DMS79 (cell line): ENCODE data around the gene TFIP11.

Experiments used
- DNase-seq: peaks from one replicate; lab custom pipeline; 2025; lab: John Stamatoyannopoulos, UW

TFIP11 gene

DNA sequence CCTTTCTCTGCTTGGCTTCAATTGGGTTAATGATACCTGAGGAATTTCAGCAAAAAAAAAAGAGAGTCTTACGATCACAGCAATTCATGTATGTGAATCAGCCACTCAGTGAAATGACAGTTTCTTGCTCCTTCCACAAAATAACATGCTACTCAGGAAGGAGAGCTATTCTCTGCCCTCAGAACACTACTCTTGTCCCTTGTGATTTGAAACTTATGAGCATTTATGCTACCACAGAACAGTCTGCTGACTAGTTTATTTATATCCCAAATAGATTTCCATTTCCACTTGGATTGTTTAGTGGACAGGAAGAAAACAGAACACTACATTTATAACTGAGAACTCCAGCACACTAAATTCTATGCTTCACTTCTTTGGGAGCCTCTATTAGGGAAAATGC is 8.5 kb downstream of the TFIP11 start:
- DNase-seq, result no peak

DNA sequence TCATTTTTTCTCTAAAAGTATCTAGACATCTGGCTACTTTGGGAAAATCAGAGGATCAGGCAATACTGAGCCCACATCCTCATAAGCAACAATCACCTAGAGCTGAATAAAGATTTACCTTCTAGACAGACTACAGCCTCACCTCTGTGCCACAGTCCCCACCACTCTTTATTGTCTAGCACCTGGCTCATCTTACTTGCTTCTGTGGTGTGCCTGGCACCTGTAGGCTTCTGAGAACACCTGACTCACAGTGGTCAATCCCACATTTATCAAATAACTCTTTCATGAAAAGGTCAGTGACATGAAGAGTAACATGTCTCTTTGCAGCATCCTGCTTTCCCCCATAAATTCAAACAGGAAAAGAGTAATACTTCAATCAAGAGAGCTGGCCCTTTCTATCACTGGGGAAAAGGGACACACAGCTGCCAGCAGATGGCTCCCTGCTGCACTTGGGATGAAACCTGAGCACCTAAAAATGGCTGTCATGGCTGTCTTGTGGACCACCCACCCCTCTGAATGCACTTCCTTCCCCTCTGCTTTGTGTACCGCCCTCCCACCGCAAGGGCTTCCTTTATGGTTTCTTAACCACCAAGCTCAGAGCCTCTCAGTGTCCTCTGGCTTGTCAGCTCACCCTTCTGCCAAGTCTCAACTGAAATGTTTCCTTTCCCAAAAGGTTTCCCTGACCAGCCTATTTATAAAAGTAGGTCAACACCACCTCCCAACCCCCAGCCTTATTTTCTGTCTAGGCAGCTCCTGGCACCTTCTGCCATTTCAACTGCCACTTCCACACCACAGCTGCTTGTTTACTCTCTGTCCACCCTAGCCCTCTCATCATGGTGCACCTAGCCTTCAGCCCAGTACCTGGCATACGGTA is 9.3 kb downstream of the TFIP11 start:
- DNase-seq, result no peak

DNA sequence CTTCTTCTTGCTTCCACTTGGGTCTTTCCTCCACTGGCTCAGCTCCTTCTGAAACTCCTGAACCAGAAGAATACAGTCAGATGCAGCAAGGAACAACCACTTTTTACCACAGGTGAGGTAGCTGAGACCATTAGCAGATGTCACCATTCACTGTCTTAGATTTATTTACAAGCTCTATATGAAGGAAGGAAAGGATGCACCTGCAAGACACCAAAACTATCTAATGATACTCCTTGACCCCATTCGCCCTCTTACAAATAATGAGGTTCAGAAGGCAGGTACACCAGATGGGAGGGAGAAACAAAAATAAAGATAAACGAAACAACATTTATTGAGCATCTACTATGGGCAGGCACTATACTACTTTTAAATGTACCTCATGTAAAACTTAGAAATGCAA is 10.3 kb downstream of the TFIP11 start:
- no peak for DNase-seq

DNA sequence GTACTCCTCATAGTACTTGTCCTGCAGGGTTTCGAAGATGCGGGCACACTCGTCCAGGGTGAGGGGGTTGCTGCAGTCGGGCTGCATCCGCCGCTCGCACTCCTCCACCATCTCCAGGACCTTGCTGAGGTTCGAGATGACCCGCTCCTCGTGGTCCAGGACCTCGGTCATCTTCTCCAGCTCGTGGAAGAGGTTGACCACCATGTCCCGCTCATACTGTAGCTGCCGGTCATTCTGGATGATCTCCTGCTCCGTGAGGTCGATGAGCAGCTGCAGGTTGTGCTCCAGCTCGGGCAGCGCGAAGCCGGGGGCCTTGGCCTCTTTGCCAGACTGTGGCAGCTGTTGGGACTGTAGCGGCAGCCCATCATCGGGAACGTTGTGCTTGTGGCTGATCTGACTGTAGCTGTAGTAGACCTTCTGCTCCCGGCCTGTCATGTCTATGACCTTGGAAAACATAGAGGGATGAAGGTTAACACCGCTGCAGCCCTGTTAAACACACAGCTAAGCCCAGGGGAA is 13.0 kb downstream of the TFIP11 start:
- no peak for DNase-seq

DNA sequence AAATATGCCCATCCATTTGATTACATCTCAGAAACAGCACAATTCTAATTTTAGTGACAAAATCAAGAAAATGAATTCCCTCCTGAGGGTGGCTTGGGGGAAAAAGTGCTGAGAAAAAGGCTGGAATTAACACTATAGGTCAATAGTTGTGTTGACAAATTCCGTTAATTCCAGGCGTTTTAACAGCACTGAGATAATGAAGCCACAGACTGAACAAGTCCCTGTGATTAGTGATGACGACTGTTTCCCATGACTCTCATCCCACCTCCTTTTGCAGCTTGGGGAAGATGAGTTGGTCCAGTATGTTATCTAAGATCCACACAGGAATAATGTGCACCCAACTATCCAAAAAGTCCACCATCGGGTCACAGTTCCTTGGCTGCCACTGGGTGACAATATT is 15.8 kb downstream of the TFIP11 start:
- DNase-seq, result no peak

DNA sequence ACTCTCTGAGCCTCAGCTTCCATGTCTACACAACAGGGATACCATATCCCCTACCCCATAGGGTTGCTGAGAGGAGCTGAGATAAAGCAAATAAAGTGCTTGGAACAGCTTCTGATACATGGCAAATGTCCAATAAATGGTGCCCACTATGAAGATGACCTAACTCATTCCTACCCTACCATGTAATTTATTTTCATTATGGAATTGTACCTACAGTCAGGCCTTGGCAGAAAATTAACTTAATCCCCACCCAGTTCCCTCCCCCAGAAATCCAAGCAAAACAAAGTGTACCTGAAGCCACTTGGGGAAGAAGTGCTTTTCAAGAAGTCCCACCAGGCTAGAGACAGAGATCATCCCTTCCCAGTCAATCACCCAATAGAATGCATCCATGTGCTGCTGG is 17.8 kb downstream of the TFIP11 start:
- peak; percentile 57 for DNase-seq

DNA sequence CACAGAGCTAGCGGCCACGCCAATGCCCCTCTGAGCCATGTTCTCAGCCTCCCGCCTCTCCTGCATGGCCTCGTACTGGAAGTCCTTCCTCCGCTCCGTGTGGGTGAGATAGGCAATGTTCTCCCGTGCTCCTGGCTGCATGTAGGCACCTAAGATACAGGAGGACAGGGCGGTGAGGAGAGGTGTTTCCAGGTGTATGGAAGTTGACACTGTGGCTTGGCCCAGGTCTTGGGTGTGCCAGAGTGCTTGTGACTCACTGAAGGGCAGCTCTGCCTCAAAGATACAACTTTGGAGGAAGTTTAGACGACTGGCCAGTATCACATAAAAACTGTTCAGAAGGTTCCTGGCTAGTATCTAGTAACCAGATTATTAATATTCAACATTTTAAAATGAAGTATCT is 20.1 kb downstream of the TFIP11 start:
- DNase-seq, result no peak

DNA sequence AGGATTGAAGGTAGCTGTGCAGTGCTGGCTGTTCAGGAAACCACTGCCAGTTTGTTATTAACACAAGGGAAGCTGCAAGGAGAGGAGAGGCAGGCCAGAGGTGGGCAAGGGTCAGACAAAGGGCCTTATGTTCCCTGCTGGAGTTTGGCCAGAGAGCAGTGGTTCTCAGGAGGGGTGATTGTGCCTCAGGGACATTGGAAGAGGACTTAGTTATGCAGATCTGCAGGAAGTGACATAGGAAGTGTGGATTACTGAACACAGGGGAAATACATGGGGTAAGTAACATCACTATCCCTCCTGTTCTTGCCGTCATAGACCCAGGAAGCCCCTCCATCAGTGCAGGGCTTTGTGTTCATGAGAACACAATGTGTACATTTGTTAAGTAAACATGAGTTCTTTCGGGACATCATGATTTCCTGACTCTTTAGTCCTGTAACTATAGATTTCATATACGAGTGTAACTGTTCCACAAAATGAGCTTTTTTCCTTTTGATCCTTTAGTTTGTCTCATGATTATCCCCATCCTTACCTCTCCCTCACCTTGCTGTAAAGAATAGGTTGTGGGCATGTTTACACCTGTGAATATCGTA is 22.7 kb downstream of the TFIP11 start:
- no peak for DNase-seq

DNA sequence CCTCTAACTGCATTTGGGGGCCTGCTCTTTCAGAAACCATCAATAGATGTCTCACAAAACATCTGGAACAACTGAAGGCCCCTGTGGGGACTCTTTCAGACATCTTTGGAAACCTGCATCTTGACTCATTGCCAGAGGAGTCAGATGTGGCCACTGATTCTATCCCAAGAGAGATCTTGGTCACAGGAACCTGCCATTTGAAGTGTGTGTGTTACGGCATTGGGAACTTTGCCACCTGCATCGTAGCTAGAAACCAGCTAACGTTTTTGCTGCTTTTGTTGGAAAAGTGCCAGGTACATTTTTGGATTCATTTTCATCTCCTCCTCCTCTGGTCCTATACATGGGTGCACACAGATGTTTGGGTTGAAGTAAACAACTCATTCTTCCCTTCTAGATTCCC is 24.3 kb downstream of the TFIP11 start:
- peak; percentile 79 for DNase-seq

DNA sequence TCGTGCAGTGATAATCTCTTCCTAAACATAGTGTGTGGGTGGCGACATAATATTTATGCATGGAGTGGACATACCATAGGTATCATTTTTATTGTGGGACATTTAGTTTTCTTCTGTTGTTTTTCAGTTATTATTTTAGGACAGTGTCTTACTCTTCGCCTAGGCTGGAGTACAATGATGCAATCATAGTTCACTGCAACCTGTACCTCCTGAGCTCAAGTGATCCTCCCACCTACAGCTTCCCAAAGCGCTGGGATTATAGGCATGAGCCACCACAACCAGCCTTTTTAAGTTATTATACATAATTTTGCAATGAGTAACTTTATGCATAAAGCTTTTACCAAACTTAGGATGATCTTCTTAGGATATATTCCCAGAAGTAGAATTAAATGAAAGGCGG is 25.9 kb downstream of the TFIP11 start:
- DNase-seq, result no peak

DNA sequence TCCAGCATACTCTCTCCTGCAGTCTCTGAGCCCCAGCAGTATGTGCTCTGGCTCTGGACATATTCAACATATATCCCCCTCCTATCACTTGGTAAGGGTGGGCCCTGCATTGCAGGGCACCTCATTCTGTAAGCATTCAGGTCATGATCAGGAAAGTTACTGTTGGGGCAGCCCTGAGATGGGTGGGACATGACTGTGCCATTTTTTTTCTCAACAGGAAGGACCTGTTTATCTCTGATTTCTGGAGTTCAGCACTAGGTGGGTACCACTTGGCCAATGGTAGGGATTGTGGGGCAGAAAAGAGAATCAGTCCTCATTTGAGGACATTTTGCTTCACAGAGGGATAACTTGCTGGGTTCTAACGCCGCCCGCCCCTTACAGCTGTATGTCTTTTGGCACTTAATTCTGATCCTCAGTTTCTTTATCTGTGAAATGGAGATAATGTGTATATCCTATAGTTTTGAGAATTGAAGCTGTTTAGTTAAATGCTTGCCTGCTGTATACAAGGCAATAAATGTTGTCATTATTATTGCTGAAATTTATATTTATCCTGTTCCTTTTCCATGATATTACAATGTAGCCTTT is 26.4 kb downstream of the TFIP11 start:
- DNase-seq, result no peak

DNA sequence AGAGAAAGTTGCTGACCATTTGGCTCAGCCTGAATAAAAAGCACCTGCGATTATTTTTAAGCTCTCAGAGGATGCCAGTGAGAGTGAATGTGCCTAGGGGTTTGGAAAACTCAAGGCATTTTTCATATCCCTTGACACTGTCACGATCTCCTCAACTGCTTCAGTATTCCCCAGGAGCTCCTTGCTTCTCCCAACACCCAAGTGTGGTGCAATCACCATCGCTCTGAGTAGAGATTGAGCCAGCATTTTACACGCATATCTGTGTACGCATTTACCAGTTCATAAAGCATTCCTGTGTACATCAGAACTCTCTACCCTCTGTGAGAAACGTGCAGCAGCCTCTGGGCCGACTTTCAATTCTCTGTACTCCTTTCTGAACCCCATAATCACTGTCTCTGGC is 27.3 kb downstream of the TFIP11 start:
- no peak for DNase-seq

DNA sequence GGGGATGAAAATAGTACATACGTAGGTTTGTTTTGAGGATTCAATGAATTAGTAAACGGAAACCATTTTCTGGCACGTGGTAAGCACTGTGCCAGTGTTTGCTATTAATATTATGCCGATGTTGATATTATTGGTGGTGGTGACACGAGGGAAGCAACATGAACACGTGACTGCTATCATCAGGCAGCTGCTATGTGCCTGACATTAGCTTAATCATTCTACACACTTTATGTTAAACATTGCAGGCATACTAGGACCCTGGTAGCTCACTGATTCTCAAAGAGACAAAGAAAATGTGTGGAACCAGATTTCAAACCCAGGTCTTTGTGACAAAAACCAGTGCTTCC is 27.9 kb downstream of the TFIP11 start:
- no peak for DNase-seq

DNA sequence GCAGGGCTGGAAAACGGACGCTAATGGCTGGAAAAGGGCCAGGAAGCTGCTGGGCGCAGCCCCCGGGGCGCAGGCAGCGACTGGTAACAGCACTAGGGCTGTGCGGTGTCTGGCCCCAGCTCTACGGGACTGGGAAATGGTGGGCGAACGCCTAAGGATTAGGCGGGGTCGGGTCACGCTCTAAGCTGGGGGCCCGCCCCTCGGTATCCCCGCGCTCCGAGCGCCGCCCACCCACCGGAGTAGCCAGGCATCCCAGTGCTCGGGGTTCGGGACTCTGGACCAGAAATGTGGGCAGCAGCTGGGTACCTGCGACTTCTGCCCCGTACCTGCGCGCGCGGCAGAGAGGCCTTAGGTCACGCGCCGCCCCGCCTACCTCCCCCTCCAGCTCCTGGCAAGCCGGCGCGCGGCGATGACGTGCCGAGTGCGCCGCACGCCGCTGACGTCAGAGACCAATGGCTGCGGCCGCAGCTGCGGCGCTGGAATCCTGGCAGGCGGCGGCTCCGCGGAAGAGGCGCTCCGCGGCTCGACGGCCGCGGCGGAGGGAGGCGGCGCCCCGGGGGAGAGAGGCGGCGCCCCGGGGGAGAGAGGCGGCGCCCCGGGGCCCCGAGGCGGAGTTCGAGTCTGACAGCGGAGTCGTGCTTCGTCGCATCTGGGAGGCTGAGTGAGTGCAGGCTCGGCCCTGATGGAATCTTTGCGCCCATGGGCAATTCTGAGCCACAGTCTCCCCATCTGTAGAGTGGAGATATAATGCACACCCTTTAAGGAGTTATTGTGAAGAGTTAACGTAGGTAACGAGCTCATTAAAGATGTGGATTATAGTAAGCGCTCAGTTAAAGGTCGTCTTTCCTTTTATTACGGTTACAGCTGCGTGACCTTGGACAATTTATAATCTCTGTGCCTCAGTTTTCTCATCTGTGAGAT is 28.6 kb downstream of the TFIP11 start, which contains the start of the genes HPS4 and SRRD:
Gene HPS4 (minus strand): TSS at position 345 of the 921 bp plus-strand sequence. CDS start 2,021 bp downstream, outside the sequence.
Gene SRRD (plus strand): TSS at position 439 of the 921 bp plus-strand sequence. CDS start 14 bp downstream, at position 453.
- peak; percentile 45 for DNase-seq

DNA sequence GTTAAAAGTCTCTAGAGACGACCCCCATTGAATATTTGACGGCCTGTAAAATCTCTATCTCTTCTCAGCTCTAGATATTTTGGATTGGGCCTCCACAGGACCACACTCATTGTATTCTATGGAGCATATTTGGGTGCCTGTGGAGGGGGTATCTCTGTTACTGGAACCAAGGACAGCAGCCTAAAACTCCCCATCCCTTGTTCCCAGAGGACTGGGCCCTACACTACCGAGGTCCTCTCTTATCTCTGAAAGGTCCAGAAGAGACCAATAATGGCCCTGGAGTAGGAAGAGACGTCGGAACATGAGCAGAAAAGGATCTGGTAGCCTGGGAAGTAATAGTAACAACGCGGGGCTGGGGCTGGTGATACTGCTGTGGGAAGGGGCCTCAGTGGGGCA is 29.2 kb downstream of the TFIP11 start:
- DNase-seq, result no peak

DNA sequence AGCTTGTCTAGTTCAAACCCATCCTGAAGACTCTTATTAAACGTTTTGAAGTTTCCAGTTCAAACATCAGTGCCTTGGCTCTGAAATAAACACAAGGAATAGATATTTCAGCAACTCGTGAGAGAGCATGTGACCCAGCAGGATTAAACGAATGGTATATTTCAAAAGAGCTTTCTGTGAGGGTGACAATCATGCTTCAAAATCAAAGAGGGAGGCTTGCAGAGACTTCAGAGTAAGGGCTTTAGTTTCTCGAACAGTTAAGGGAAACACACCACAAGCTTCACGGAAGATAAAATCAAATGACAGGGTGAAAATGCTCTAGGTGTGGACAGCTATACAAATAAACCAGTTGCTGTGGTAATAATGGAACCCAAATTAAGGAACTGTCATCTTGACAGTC is 30.1 kb downstream of the TFIP11 start:
- DNase-seq, result no peak

DNA sequence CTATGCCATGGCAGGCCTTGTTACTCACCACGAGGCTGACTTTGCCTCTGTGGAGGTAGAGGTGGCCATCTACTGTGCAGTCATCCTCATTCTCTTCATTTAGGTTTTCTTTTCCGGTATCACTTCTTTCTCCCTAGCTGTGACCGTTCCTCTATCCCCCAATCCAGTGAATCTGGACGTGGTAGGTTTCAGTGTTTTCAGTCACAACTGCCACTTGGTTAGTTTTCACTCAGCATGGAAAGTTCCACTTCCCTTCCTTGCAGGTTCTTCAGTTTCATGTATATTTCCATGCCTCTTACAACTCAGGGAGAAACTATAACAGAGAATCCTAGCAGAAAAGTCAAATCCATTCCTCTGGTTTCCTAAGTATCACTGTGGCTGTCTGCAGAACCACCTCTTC is 30.6 kb downstream of the TFIP11 start:
- no peak for DNase-seq

DNA sequence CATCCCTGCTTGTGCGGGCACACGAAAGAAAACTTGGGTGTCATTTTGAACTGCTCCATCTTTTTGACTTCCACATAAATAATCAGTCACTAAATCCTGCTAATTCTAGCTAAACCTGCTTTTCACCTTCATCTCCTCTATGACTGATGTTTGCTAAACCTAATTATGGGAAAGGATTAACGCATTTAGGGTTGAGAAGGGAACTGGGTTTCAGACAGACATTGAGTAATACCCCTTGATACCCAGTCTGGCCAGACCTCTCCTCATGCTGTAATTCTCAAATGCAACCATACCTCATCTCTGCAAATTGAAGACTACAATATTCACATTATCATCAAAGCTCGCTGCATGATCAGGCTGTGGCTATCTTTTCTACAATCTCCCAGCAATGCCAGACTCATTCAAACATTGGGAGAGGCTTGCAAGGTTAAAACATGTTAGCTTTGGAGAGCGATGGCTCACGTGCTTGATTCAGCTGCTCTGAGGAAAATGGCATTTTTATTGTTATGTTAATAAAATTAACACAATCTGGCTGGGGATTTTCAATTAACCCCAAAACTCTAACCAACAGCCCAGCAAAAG is 31.1 kb downstream of the TFIP11 start:
- no peak for DNase-seq

DNA sequence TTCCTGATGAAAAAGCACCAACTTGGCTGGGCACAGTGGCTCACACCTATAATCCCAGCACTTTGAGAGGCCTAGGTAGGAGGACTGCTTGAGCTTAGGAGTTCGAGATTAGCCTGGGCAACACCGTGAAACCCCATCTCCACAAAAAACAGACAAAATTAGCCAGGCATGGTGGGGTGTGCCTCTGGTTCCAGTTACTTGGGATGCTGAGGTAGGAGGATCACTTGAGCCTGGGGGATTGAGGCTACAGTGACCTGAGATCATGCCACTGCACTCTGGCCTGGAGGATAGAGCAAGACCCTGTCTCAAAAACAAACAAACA is 31.7 kb downstream of the TFIP11 start:
- no peak for DNase-seq

DNA sequence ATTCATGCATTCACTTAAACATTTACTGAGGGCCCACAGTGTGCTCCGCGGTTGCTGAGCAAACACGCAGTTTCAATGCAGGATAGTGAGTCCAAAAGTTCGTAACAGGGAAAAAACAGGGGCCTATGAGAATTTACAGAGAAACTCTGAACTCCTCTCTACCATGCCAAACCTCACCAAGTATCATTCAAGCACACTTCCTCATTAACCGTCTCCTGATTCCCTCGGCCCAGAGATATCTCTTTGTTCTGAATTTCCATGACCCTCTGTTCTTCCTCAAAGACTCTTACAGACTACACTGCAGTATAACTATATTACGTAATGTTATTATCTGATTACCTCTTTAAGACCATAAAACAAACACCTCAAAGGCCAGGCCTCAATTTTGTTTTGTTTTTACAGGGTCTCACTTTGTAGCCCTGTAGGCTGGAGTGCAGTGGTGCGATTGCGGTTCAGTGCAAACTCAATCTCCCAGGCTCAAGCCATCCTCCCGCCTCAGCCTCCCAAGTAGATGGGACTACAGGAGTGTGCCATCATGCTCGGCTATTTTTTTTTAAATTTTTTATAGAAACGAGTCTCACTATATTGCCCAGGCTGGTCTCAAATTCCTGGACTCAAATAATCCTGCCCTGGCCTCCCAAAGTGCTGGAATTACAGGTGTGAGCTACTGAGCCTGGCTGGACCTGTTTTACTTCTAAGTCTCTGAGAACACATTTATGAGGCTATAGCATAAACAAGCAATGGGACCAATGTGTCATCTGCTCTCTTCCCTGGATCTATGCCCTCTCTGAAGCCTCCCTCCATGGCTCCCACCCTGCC is 32.3 kb downstream of the TFIP11 start:
- DNase-seq, result no peak
